ENCODE data around the gene ANO2. TPM values are rescaled to one million over a fixed set of nuclear protein-coding genes. Genes with fewer than 3 reads are reported as not detected.
"Not testable (repeated sequence)": the region's sequence is repeated elsewhere in the genome, so short reads cannot be mapped to it uniquely, and the experiment has no call there.

Gene ANO2
- total RNA-seq, 1 donor from 2014 or later: 1.7 TPM

GRCh38 chr12:5690240-5690639 lies 254.8 kb downstream of the ANO2 start:
- TF ChIP-seq, protein P1, sequence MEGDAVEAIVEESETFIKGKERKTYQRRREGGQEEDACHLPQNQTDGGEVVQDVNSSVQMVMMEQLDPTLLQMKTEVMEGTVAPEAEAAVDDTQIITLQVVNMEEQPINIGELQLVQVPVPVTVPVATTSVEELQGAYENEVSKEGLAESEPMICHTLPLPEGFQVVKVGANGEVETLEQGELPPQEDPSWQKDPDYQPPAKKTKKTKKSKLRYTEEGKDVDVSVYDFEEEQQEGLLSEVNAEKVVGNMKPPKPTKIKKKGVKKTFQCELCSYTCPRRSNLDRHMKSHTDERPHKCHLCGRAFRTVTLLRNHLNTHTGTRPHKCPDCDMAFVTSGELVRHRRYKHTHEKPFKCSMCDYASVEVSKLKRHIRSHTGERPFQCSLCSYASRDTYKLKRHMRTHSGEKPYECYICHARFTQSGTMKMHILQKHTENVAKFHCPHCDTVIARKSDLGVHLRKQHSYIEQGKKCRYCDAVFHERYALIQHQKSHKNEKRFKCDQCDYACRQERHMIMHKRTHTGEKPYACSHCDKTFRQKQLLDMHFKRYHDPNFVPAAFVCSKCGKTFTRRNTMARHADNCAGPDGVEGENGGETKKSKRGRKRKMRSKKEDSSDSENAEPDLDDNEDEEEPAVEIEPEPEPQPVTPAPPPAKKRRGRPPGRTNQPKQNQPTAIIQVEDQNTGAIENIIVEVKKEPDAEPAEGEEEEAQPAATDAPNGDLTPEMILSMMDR (conservative IDR thresholded peaks at IDR 0.05; ENCODE audit: low read depth, low read length): no peak
- no peak for DNase-seq (ENCODE audit: low read depth)

DNA sequence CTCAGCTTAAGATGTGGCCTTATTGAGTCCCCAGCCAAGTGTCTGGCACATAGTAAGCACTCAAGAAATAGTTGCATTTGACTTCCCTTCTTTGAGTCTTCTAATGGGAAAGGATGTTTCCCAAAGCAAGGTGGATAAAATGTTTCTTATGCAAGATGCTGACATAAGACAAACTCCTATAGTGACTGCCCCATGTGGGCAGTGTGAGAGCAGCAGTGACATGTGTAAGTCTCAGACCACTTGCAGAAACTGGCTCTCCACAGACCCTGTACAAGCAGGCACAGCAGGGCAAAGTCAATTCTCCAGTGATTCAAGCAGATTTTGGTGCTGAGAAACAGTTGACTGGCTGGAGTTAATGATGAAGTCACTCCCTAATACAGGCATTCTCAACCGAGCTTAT lies 255.3 kb downstream of the ANO2 start:
- H3K4me3 ChIP-seq (ENCODE audit: low read depth, low read length): no peak overlapping the region
- TF ChIP-seq, protein P1 (conservative IDR thresholded peaks at IDR 0.05; ENCODE audit: low read depth, low read length): no peak
- no peak for DNase-seq (ENCODE audit: low read depth)

More at GRCh38 chr12:5690240-5690639, 254.8 kb downstream of the ANO2 start:
- no peak overlapping the region for H3K4me3 ChIP-seq (ENCODE audit: low read depth, low read length)

DNA sequence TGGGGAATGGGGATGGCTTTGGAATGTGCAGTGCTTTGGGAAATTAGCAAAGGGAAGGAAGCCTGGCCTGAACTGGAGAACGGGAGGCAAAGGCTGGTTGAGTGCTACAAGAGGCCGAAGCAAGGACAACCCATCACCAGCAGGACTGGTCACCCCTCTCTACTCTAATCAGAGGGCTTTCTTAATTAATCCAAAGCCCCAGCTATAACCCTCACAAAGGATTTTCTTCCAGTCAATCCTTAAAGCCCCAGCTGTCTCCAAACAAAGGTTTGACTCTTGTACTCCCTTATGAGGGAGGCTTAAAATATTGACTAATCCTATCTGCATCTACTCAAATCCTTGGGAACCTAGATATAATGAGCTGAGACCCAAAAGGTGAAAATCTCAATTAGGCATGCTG lies 256.8 kb downstream of the ANO2 start:
- no peak for DNase-seq (ENCODE audit: low read depth)
- TF ChIP-seq, protein P1 (conservative IDR thresholded peaks at IDR 0.05; ENCODE audit: low read depth, low read length): no peak
- no peak overlapping the region for H3K4me3 ChIP-seq (ENCODE audit: low read depth, low read length)

DNA sequence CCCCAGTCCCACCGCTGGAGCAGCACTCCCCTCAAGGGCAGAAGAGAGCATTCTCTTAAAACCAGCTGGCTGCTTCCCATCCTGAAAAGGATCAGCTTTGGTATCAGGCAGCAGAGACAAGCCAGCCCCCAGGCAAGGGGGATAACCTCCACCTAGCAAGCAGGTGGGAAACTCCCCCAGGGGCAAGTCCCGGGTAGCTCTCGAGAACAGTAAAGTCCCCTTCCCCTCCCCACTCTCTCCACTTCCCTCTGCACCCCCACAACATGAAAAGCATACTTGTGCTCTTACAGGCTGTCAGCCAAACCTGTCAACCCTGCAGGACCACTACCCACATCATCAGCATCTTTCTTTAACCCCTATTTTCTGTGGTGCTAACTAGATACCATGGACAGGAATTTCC lies 259.1 kb downstream of the ANO2 start:
- TF ChIP-seq, protein P1 (conservative IDR thresholded peaks at IDR 0.05; ENCODE audit: low read depth, low read length): no peak
- no peak for DNase-seq (ENCODE audit: low read depth)

DNA sequence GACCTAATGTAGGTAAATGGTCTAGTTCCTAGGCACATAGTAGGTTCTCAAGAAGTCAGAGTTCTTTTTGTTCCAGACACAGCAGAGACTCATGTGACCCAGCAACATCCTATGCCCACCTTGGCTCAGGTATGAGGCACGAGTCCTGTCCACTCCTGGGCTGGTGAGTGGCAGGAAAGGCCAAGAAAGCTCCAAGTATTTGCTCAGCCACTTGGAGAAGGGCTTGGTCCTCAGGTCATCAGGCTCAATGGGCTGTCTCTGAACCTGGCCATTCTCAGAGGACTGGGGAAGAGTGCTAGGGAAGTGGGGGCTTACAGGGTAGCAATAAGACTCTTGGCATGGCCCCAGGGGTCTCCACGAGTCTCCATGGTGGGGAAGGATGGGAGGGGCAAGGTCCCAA lies 260.1 kb downstream of the ANO2 start:
- DNase-seq (ENCODE audit: low read depth): no peak
- no peak overlapping the region for H3K4me3 ChIP-seq (ENCODE audit: low read depth, low read length)
- TF ChIP-seq, protein P1 (conservative IDR thresholded peaks at IDR 0.05; ENCODE audit: low read depth, low read length): no peak

More for the DNA sequence above, 259.1 kb downstream of the ANO2 start:
- H3K4me3 ChIP-seq (ENCODE audit: low read depth, low read length): no peak overlapping the region

DNA sequence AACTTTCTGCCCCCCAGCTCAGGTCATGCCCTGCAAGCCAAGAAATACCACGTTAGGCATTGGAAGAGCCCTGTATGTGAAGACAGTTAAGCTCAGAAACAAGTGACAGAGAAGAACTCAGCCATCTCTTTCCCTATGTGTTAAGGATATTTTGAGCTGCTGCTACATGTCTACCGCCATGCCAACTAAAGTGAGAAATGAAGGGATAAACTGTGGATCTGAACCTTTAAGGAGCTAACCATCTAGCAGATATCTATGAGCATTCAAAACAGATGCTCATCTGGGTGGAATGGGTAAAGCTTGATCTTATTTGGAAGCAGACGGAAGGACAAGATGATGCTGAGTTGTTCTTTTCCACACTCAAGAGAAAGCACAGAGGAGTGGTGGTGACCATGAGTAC lies 262.5 kb downstream of the ANO2 start:
- H3K4me3 ChIP-seq (ENCODE audit: low read depth, low read length): no peak overlapping the region
- DNase-seq (ENCODE audit: low read depth): no peak
- TF ChIP-seq, protein P1 (conservative IDR thresholded peaks at IDR 0.05; ENCODE audit: low read depth, low read length): no peak

DNA sequence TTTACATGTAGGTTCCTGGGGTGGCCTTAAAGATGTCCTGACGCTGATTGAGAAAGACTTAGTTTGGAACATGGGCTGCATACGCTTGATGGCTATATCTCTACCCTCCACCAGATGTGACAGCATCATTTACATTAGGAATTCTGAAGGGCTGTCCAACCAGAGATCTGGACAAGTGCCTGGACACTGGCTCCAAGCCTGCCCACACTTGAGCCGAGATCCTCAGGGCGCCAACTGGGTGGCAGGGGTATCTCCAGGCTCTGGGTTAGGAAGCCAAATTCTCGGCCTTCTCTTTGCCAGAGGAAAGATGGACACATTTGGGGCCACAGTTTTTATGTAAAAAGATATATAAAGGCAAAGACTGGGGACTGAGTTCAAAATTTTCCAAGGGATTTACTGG lies 266.9 kb downstream of the ANO2 start:
- TF ChIP-seq, protein P1 (conservative IDR thresholded peaks at IDR 0.05; ENCODE audit: low read depth, low read length): no peak
- no peak overlapping the region for H3K4me3 ChIP-seq (ENCODE audit: low read depth, low read length)
- no peak for DNase-seq (ENCODE audit: low read depth)

DNA sequence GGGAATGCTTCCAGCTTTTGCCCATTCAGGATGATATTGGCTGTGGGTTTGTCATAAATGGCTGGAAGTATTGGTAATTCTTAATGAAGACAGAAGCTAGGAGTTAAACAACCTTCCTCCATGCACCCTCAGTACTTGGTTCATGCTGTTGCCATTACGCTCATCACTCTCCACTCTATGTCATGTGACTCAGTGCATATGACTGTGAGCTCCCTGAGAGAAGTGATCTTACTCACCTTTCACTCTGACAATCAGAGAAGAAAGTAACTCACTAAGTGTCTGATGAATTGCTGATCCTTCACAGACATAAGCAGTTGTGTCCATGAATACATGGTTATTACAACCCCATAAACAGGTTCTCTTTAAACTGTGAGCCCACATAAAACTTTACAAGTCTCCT lies 275.4 kb downstream of the ANO2 start:
- H3K4me3 ChIP-seq (ENCODE audit: low read depth, low read length); DNase-seq (ENCODE audit: low read depth): not testable (repeated sequence)

Data from epithelial cell of proximal tubule (primary cell).